CD1c-positive myeloid dendritic cell (primary cell): ENCODE results near the gene CHADL.
A peak's percentile ranks its signal among the peaks of the same experiment; 100 is the strongest.

Experiments used
- DNase-seq: peaks from one replicate; pipeline ENCODE4 v3.0.0-alpha.2; 2016; ENCODE audit errors: extremely low spot score

The CHADL gene

GRCh38 chr22:41231369-41231768 lies 9.4 kb downstream of the CHADL start:
- DNase-seq, result no peak

GRCh38 chr22:41230401-41230785 lies 10.3 kb downstream of the CHADL start:
- DNase-seq, result no peak

- DNase-seq, result no peak
Observed at GRCh38 chr22:41229730-41230400, 10.9 kb downstream of the CHADL start.

- no peak for DNase-seq
Observed at GRCh38 chr22:41229215-41229614, 11.5 kb downstream of the CHADL start.

GRCh38 chr22:41226723-41227655 lies 13.7 kb downstream of the CHADL start:
- DNase-seq, result peak; percentile 69

GRCh38 chr22:41223535-41223934 lies 17.2 kb downstream of the CHADL start:
- no peak for DNase-seq

GRCh38 chr22:41222846-41223507 lies 17.8 kb downstream of the CHADL start:
- DNase-seq, result no peak

- DNase-seq, result peak; percentile 89
Observed at GRCh38 chr22:41217553-41218157, 23.1 kb downstream of the CHADL start.

GRCh38 chr22:41216984-41217383 lies 23.7 kb downstream of the CHADL start:
- no peak for DNase-seq

GRCh38 chr22:41215926-41216325 lies 24.8 kb downstream of the CHADL start:
- DNase-seq, result no peak

- no peak for DNase-seq
Observed at GRCh38 chr22:41215409-41215808, 25.3 kb downstream of the CHADL start.

- DNase-seq, result no peak
Observed at GRCh38 chr22:41206719-41207118, 34.0 kb downstream of the CHADL start.

GRCh38 chr22:41204992-41205900 lies 35.5 kb downstream of the CHADL start, which contains the start of gene L3MBTL2:
Gene L3MBTL2, plus strand, starts transcription at chr22:41205312. Its CDS starts 51 bp downstream, at chr22:41205363.
- DNase-seq, result peak; percentile 98

GRCh38 chr22:41204066-41204465 lies 36.7 kb downstream of the CHADL start:
- no peak for DNase-seq

- no peak for DNase-seq
Observed at GRCh38 chr22:41203118-41203517, 37.6 kb downstream of the CHADL start.

- peak; percentile 70 for DNase-seq
Observed at GRCh38 chr22:41201141-41201540, 39.6 kb downstream of the CHADL start.

- peak; percentile 44 for DNase-seq
Observed at GRCh38 chr22:41198027-41198580, 42.6 kb downstream of the CHADL start.

GRCh38 chr22:41197038-41197972 lies 43.4 kb downstream of the CHADL start:
- peak; percentile 90 for DNase-seq

GRCh38 chr22:41193829-41194228 lies 46.9 kb downstream of the CHADL start:
- no peak for DNase-seq
